Esophagus mucosa (tissue), 1 donor: Measurements from ENCODE around the gene LYG2. TPM values are rescaled to one million over a fixed set of nuclear protein-coding genes. Genes with fewer than 3 reads are reported as not detected.
"Not testable (repeated sequence)": the region's sequence is repeated elsewhere in the genome, so short reads cannot be mapped to it uniquely, and the experiment has no call there.

Experiments
- ATAC-seq: fragments of 200-7000 bp; cut with Tn5 transposase; one replicate; pipeline ENCODE4 v1.9.1; 2020
- total RNA-seq: library from RNA; stranded (reverse); gene quantifications from one replicate; pipeline ENCODE4 v1.2.4, GENCODE V29; 2023
- donor health status: DM: yes; HTN: yes; CAD: no.

LYG2 gene, protein sequence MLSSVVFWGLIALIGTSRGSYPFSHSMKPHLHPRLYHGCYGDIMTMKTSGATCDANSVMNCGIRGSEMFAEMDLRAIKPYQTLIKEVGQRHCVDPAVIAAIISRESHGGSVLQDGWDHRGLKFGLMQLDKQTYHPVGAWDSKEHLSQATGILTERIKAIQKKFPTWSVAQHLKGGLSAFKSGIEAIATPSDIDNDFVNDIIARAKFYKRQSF
- total RNA-seq, result not detected

DNA sequence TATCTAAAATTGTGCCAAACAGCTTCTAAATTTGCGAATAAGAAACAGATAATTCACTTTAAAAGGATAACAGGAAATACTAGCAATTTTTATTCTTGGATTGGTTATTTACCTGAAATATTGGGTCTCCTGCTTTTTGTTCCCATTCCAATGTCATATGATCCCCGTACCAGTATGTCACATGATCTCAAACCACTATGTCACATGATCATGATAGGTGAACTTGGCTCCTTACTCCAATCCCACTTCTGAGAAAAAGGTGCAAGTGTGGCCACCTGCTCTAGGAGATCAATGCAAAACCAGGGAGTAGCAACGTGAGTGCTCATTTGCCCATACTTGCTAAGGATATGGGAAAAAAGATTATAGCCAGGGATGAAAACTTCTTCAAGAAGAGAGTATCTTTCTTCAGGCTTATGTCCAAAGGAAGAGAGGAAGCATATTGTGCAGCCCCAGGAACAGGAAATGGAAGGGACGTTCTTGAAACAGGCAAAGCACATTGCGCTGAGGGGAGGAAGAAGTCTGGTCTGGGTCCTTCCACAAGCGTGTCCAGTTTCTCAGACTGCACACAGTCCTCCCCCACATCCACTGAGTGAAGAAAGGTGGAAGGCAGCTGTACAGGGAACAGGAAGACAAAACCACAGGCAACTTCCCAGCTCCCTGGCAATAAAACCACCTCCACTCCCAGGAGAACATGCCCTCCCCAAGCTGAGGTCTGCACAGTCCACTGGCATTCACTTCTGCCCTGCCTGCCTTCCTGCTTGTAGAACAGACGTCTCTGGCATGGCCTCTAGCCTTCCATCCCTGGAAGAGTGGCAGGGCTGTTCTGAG, at the start of gene LYG2:
Gene LYG2 (minus strand): TSS at position 176 of the 828 bp plus-strand sequence. CDS start 1,406 bp downstream, outside the sequence.
- no peak for ATAC-seq

DNA sequence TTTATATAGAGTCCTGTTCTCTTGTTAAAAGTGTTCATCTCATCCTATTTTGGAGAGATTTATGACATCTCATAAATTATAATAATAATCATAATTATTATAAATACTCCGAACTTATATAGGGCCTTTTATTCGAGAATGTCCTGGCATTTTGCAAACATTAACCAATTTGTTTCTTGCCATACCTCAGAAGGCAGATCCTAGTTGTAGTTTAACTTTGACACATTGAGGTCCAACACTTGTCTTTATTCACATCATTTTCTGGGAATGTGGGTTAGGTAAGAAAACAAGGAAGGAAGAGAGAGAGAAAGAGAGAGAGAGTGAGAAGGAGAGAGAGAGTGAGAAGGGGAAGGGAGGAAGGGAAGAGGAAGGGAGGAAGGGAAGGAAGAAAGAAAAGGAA, 45.6 kb upstream of the LYG2 start, which contains the start of gene LYG1:
Gene LYG1 (minus strand): TSS at position 101 of the 400 bp plus-strand sequence. CDS start 5,527 bp downstream, outside the sequence.
- not testable (repeated sequence) for ATAC-seq

DNA sequence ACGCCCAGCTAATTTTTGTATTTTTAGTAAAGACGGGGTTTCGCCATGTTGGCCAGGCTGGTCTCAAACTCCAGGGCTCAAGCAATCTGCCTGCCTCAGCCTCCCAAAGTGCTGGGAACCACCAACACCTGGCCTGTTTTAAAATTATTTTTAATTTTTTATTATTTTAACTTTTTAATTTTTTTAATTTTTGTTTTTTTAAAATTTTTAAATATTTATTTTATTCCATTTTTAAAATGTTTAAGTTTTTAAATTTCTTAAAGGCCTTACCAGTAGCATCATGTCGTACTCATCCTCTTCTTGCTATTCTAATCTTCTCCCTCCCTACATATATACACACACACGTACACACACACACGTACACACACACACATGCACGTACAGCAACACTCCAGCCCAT, 44.1 kb upstream of the LYG2 start:
- no peak for ATAC-seq

DNA sequence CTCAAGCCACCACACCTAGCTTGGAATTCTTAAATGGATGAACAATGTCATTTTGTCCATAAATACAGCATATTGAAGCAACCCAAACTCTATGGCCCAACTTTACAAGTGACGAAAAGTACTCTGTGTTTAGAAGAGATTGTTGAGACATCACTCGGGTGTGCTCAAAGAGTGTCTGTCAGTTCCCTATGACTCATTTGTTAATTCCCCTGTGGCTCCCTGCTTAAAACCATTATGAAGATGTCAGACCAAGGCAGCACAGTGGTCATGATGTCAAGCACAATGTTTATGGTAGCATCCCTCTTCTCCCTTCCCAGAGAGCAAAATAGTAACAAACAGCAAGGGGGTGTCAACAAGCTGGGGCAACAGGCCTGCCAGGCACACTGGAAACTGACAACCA, 42.5 kb upstream of the LYG2 start:
- peak; percentile 56 for ATAC-seq

DNA sequence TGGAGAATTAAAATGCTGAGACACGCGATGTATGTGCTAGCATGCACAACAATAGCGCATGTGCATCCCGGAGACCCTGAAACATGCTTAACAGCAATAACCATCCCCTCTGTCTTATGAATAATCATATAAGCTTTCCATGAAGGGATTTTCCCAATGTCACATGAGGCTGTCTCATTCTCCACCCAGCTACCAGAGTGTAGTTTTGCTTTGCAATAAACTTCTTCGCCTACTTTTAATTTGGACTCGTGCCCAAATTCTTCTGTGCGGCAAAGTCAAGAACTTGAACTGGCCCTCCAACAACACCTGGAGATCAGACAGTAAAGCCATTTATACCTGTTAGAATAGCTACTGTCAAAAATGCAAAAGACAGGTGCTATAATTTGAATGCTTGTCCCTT, 30.1 kb upstream of the LYG2 start:
- ATAC-seq, result no peak

DNA sequence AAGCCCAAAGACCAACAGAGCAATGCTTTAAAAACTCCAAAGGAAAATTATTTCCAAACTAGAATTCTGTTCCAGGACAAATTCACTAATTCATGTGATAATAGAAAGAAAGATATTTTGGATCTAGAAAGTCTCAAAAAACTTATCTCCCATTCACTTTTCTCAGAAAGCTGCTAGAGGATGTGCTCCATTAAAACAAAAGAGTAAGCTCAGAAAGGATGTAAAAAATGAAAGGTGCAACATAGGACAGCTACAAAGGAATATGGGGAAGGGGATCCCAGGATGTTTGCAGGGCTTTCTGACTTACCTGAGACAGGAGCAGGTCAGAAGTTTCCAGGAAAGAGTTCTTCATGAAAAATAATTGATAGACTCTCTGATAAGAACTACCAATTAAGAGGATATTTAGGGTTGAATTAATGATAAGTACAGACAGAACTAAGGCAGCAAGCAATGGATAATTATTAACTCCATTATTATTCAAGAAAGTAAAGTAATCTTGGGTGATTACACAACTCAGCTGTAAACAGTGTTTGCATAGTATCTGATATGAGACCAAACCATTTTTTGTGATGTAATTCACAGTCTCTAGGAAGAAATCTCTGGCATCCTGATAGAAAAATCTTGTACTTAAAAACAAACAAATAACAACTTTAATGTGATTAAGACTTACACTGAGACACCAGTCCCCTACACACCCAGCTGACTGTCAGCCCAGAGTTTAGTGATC, 24.7 kb upstream of the LYG2 start:
- no peak for ATAC-seq

DNA sequence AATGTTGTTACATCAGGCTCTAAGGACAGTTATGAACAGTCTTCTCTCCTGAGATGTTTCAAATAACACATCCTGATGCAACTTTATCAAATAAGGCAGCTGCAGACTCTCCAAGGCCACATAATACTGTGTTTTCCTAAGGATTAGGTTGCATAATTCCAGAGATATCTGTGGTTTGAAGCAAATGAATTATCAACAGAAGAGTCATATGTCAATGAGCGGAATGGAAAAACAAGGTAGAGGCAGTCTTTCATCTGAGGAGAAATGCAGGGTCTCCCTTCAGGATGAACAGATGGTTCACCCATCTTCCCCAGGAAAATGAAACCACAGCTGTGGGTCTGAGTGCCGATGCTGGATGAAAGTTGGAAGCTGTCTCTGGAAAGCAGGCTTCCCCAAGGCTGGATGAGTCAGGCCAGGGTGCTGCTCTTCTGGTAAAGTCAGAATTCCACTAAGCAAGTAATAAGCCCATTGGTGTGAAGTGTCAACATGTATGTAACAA, 23.4 kb upstream of the LYG2 start:
- ATAC-seq, result peak; percentile 82

DNA sequence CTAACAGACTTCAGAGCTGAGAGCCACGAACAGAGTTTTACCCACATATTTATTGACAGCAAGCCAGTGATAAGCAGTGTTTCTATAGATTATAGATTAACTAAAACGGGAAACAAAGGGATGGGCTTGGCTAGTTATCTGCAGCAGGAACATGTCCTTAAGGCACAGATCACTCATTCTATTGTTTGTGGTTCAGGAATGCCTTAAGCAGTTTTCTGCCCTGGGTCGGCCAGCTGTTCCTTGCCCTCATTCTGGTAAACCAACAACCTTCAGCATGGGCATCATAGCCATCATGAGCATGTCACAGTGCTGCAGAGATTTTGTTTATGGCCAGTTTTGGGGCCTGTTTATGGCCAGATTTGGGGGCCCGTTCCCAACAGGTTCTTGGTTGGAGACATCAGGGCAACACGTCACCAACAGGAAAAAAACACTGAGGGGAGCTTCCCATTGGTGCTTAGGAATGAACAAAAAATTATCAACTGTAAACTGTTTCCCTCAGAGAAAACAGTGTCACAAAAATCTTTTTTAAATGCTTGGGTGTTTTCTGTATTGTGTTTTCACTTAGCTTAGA, 22.8 kb upstream of the LYG2 start:
- not testable (repeated sequence) for ATAC-seq

DNA sequence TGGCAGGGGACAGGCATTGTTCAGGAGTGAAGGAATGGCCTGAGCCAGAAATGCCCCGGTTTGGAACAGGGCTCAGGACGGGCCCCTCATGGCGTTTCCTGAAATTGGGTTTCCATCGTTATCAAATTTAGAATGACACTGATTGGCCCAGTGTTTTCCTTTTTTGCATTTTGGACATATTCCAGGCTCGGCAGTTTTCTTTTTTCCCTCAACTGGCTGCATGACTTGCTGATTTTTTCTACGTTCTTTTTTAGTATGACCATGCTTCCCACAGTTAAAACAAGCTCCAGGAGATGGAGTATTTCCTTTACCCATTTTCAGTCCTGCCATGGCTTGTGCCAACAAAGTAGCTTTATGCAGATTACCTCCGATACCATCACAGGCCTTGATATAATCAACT, 20.4 kb upstream of the LYG2 start:
- ATAC-seq, result no peak

DNA sequence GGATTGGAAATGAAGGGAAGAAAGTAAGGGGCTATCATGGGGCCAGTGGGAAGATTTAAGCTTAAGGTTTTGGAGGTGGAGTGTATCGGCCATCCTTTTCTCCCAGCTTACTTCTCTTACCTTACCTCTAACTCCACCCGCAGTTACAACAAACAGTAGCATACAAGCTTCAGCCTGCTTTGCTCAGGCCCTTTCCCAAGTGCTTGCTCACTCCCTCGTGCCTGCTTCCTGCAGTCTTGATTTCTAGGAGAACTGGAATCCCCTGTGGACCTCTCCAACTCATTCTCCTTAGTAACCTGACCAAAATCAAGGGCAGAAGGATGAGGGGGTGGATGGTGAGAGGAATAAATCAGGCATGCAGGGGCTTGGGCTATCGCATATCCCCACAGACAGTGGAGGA, 5.8 kb upstream of the LYG2 start:
- ATAC-seq, result peak; percentile 64

DNA sequence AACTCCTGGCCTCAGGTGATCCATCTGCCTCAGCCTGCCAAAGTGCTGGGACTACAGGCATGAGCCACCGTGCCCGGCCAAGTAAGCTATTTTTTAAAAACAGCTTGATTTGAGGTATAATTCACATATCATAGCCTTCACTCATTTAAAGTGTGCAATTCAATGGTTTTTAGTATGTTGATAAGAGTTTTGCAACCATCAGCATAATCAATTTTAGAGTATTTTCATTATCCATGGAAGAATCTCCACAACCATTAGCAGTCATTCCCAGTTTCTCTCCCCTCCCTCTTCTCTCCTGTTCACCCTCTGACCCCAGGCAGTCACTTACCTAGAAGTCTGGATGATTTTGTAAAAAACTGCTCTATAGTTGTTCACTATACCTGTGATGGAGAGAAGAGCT, 4.7 kb upstream of the LYG2 start:
- no peak for ATAC-seq

DNA sequence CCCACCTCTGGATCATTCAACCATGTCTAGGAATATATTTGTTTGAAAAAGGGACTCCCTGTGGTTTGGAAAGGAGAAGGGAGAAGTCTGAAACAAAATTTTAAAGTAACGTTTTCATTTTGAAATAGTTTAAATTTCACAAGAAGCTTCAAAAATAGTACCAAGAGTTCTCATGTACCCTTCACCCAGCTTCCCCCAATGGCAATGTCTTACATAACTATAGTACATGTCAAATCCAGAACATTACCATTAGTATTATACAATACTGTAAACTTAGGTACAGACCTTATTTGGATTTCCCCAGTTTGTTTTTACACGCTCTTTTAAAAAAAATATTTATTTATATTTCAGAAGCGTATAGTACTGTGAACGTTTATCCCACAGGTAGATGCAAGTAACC, 4.0 kb upstream of the LYG2 start:
- no peak for ATAC-seq

DNA sequence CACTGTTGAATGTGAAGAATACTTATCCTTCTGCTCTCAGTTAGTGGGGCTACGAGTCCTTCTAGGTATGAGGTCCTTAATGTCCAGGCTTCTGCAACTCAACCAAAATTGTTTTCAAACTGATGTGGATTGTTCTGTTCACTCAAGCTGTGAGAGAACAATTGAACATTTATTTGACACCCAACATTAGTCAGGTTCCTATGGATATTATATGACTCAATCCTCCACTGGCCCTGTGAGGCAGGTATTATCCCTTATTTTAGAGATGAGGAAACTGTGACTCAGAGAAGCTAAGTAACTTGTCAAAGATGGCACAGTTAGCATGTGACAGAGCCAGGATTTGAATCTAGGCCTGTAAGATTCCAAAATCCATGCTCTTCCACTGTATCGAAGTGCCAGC, 1.2 kb upstream of the LYG2 start:
- peak; percentile 90 for ATAC-seq

DNA sequence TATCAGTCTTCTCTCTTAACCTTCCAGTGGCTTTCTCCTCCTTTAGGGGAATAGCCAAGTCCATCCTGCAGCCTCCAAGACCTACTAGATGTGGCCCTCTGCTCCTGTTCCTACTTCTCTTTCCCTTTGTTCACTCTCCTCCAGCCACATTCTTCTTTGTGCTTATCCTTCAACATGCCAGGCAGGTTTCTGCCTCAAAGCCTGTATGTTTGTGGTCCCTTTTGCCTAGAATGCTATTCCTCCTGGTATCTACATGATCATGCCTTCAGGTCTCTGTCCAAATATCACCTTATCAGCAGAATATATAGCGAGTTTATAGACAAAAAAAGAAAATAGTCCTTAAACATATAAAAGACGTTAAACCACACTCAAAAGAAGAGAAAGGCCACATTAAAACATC, 5.5 kb downstream of the LYG2 start:
- ATAC-seq, result no peak

DNA sequence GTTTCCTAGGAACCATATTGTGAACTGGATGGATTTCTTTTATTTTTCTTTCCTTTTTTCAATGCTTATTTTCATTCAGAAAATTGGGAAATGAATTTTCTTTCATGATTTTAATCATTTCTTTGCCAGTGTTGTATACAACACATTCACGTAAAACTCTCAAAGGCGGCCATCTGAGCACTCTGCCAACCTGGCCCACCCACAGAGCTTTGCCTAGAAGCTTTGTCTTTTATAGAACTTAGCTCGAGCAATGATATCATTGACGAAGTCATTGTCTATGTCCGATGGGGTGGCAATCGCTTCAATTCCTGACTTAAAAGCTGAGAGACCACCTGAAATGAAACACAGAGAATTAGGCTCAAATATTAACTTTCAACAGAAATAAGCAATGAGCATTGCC, 13.3 kb downstream of the LYG2 start:
- no peak for ATAC-seq

DNA sequence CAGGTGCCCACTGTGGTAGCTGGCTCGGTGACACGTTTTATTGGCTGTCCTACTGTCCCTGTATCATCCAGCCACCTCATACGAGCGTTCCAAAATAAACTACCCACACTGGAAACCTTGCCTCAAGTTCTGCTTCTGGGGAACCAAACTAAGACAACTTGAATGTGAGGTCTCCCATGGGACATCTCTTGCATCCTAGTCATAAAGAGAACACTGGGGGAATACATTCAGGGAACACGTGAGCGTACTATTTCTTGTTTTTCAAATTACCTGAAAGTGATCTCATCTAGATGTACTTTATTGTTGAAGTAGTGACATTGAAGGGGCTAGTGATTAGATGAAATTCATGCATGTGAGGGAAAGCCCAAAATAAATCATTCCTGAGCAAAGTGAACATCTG, 15.0 kb downstream of the LYG2 start:
- no peak for ATAC-seq

DNA sequence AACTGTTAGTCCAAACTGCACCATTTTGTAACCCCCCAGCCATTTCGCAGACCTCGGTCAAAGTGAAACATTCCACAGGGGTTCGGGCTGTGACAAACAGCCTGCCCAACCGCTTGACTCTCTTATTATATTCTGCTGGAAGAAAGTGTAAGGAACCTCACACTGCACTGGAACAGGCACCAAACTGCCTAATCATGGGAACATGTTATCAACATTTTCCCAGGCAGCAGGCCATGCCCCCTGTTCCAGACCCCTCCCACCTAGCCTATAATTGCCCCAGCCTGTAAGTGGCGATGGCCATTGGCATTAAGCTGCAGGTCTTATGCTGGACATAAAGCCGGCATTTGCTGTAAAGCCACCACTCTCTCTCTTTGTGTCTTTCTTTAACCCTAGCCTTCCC, 16.9 kb downstream of the LYG2 start:
- no peak for ATAC-seq

DNA sequence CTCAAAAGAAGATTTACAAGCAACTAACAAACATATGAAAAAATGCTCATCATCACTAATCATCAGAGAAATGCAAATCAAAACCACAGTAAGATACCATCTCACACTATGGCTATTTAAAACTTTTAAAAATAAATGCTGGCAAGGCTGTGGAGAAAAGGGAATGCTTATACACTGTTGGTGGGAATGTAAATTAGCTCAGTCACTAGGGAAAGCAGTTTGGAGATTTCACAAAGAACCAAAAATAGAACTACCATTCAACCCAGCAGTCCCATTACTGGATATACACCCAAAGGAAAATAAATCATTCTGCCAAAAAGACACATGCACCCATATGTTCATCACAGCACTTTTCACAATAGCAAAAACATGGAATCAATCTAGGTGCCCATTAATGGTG, 22.3 kb downstream of the LYG2 start:
- ATAC-seq, result not testable (repeated sequence)

DNA sequence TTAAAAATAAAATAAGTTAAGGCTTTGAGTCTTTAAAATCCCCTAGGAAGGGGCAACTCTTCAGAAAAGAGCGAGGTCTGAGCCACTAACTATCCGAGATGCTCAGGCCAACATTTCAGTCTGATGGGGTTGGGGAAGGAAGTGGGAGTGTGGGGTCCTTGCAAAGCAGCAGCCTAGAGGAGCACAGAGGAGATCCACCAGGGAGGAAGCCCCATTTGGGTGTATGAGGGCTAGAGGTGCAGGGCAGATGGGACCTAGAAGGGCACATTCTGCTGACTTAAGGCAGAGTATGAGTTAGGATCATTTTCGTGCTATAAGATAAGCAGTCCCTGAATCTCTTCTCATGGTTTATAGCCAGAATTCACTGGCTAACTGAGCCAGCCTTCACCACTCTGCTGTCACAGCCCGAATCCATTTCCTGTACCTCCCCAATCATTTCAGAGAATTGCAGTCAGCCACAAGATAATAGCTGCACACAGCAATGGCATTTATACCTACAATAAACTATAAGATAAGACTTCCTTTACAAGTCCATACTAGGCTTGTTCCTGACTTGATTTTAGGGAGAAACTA, 37.5 kb downstream of the LYG2 start:
- ATAC-seq, result no peak

DNA sequence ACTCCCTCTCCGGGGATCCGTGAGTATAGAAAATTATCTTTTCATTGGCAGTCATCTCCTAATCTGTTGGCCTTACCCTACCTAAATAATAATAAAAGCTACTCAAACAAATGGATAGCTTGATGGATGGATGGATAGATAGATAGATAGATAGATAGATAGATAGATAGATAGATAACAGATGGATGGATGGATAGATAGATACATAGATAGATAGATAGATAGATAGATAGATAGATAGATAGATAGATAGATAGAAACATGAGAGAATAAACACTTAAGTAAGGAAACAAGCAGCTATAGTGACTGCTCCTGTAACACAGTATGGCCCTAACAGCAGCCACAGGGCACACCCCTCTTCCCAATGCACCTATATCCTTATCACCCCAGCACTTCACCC, 39.4 kb downstream of the LYG2 start:
- no peak for ATAC-seq

DNA sequence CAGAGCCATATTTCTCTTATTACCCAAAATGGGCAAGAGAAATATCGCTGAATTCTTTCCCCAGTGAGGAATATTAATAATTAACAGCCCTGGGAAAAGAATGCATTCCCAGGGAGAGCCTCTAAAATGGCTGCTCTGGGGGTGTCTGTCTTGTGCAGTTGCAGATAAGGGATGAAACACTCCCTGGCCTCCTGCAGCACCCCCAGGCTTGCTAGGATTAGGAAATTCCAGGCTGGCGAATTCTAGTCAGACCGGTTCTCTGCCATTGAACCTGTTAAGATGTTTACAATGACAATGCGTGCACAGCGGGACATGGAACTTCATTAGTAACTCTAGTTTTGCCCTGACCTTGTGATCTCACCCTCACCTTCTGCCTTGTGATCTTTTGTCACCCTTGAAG, 50.0 kb downstream of the LYG2 start:
- no peak for ATAC-seq

DNA sequence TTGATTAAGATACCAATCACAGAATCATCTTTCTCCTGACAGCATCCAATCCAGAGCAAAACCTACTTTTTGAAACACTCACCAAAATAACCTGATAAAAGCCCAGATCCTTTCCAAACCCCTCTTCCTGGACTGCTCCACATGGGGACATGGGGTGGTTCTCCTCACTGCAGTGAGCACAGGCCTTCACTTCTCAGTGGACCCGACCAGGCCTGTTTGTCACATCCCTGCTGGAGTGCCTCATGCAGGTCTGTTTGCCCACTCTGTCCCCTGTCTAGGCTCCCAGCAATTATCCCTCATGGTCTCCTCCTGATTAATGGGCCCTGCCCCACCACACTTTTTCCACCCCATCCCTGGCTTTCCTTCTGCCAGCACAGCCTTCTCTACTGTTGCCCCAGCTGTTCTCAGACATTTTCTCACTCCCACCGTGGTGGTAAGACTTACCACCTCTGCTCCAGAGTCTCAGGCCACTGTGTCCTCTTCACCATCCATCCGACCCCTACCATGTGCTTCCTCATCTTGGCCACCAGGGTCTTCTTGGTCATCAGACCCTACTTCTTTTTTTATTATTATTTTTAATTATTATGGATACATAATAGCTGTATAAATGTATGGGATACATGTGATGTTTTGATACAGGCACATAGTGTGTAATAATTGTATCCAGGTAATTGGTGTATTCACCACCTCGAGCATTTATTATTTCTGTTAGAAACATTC, 53.3 kb downstream of the LYG2 start:
- ATAC-seq, result no peak
